ENCODE results near the gene ACOT6. TPM values are rescaled to one million over a fixed set of nuclear protein-coding genes. Genes with fewer than 3 reads are reported as not detected.

The ACOT6 gene
- total RNA-seq, 1 experiment from 2014 or later: not detected

DNA sequence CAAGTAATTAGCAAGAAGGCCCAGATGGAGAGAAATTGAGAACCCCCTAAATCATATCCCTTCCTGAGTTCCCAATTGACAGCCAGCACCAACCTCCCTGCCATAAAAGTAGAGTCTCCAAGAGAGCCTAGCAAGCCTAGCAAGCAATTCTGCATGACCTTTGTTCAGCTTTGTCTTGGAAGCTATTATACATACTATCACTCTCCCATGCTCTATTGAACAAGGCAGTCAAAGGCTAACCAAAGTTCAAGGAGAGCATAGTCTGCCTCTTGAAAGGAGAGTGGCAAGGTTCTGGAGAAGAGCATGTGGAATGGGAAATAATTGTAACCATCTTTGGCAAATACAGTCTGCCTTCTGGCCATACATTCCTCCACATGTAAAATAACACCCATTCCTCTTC lies 12.8 kb upstream of the ACOT6 start:
- POLR2A ChIA-PET: no interaction called here
- Histone ChIP-seq H3K4me1 (ENCODE audit: control insufficient read depth, insufficient read depth, low read length) (no peaks in the 10 kb centered on the region), H3K27me3 (ENCODE audit: control insufficient read depth, insufficient read depth, low read length) (no peaks in the 10 kb centered on the region), H3K4me3 (ENCODE audit: low read depth in 2 of 2, low read length in 2 of 2) (no peak overlapping the region), H3K9me3 (ENCODE audit: control insufficient read depth, insufficient read depth, low read depth, low read length) (no peaks in the 10 kb centered on the region), H3K27ac (ENCODE audit: low read length) (no peak overlapping the region), H3K36me3 (ENCODE audit: control insufficient read depth, insufficient read depth, low read length) (no peaks in the 10 kb centered on the region)
- ATAC-seq: no peak
- intact Hi-C loops (cut with micrococcal nuclease; ENCODE audit: unreplicated experiment): no loop called here
- no TSS peak for BruUV-seq (replicated peaks)
- no peak for DNase-seq (ENCODE audit: low read depth, low spot score)
- CTCF ChIA-PET: no interaction called here
- no peak for TF ChIP-seq POLR2AphosphoS5 (IDR thresholded peaks at IDR 0.05; ENCODE audit: low read depth, low read length)
- no peak for TF ChIP-seq REST (IDR thresholded peaks at IDR 0.05; ENCODE audit: insufficient read depth in 1 of 2, low read depth in 2 of 2, low read length in 1 of 2)
- TF ChIP-seq CTCF (IDR thresholded peaks at IDR 0.05): no peak
- TF ChIP-seq SIN3A (IDR thresholded peaks at IDR 0.05; ENCODE audit: borderline replicate concordance, insufficient read depth, low read depth, low read length): no peak
- no peak for TF ChIP-seq TCF7L2 (IDR thresholded peaks at IDR 0.05; ENCODE audit: low read depth, low read length)
- in situ Hi-C loops (cut with HindIII; ENCODE audit: low pct_unique_long_range_greater_than_20kb, low sequenced_read_pairs): no loop called here

DNA sequence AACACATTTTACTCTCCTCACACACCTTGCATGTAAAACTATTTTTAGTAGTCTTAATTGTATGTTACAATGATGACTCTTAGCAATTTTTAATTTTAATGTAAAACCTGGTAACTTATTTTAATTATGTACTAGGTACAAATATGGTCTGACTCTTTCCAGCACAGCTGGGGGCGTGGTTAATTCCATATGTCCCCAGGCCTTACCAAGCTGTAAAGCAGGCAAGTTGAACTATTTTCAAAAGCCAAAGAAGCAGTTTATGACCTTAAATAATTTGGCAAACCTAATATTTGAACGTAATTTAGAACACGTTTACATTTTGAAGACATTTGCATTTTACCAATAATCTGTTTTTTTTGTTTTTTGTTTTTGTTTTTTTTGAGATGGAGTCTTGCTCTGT lies 9.3 kb upstream of the ACOT6 start:
- ATAC-seq (no peak), DNase-seq (ENCODE audit: low read depth, low spot score) (no peak)
- in situ Hi-C loops (cut with HindIII; ENCODE audit: low pct_unique_long_range_greater_than_20kb, low sequenced_read_pairs) (no loop called here), intact Hi-C loops (cut with micrococcal nuclease; ENCODE audit: unreplicated experiment) (no loop called here)
- no peak for TF ChIP-seq TCF7L2 (IDR thresholded peaks at IDR 0.05; ENCODE audit: low read depth, low read length)
- TF ChIP-seq POLR2AphosphoS5 (IDR thresholded peaks at IDR 0.05; ENCODE audit: low read depth, low read length): no peak
- no peak for TF ChIP-seq SIN3A (IDR thresholded peaks at IDR 0.05; ENCODE audit: borderline replicate concordance, insufficient read depth, low read depth, low read length)
- TF ChIP-seq REST (IDR thresholded peaks at IDR 0.05; ENCODE audit: insufficient read depth in 1 of 2, low read depth in 2 of 2, low read length in 1 of 2): no peak
- TF ChIP-seq CTCF (IDR thresholded peaks at IDR 0.05): no peak
- ChIA-PET CTCF (no interaction called here), POLR2A (no interaction called here)
- Histone ChIP-seq H3K9me3 (ENCODE audit: control insufficient read depth, insufficient read depth, low read depth, low read length) (no peaks in the 10 kb centered on the region), H3K27me3 (ENCODE audit: control insufficient read depth, insufficient read depth, low read length) (no peaks in the 10 kb centered on the region), H3K4me3 (ENCODE audit: low read depth in 2 of 2, low read length in 2 of 2) (no peak overlapping the region), H3K36me3 (ENCODE audit: control insufficient read depth, insufficient read depth, low read length) (no peaks in the 10 kb centered on the region), H3K27ac (ENCODE audit: low read length) (no peak overlapping the region), H3K4me1 (ENCODE audit: control insufficient read depth, insufficient read depth, low read length) (no peaks in the 10 kb centered on the region)
- BruUV-seq (replicated peaks): no TSS peak

All from Panc1 (cell line).